DMS114 treated with DMSO at 0.1 percent for 48 hours (cell line): ENCODE results near the gene ARCN1.

Experiments used
- DNase-seq: peaks from one replicate; lab custom pipeline; 2025; ENCODE audit not compliant: unreplicated experiment; lab: John Stamatoyannopoulos, UW

ARCN1 gene

DNA sequence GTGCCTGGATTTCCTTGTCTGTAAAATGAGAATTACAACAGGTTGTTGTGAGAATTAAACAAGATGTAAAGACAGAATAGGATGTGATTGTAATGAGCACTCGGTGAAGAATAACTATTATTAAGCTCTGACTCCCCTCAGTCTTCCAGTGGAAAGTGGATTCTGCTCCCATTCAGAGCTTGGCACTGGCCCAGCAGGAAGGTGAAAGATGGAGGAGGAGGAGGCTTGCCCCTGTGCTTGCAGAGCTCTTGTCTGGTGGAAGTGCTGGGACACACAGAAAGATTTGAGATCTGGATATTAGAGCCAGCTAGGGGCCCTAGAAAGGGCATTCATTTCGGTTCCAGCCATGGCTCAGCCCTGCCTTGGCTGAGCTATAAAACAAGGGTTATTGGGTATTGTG is 63.4 kb downstream of the ARCN1 start:
- no peak for DNase-seq

DNA sequence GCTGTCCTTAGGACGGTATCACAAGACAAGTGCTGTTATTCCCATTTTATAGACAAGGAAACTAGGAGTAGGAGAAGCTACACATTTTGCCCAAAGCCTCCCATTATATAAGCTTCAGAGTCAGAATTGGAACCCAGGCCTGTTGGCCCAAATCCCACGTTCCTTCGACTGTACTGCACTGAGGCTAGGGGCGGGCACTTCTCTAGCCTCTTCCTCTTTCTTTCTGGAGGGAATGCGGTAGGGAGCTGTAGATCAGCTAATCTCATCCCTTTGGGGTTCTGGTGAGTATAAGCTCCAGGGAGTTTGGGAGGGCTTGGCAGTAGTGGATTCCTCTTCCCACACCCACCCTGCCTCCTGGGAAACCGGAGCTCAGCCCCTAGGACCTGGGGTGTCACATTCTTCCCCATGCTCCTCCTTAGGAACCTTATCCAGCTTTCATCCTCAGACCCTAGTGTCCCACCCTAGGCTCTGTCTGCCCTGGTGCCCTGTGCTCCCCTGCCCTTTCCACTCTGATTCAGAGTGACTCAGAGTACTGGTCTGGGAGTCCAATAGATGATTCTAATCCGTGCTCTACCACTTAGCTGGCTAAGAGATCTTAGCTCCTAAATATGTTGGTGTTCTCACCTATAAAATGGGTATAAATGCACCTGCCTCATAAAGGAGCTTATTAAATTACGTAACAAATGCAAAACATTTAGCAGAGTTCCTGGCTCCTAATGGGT is 64.5 kb downstream of the ARCN1 start:
- no peak for DNase-seq

DNA sequence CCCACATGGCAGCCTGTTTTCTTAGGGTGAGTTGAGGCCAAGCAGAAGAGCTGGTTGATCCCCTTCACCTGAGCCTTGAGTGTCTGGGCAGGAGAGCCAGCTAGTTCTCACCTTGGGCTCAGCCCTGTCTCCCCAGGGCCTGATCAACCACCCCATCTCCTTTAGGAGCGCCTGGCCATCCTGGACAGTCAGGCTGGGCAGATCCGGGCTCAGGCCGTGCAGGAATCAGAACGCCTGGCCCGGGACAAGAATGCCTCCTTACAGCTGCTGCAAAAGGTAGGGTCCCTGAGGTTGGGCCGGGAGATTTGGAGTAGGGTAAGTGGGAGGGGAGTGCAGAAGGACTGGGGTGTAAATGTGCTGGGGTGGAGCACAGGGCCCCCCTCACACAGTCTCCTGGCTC is 66.5 kb downstream of the ARCN1 start:
- no peak for DNase-seq

DNA sequence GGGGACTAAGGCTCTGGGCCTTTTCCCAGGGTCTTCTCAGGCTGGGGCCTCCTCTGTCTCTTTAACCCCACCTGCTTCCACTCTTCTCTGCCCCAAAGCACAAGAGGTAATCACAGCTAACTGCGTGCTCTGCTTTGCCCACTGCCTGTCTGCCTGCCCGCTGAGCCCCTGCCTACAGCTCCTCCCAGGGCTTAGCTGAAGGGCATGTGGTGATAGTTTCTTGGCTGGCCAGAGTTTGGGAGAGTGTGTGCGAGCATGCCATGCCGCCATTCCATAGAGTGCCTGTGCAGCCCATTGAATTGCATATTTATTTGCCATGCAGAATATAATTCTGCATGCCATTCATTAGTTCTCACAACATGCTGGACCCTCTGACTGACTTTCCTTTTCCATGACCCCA is 67.7 kb downstream of the ARCN1 start:
- DNase-seq: no peak

DNA sequence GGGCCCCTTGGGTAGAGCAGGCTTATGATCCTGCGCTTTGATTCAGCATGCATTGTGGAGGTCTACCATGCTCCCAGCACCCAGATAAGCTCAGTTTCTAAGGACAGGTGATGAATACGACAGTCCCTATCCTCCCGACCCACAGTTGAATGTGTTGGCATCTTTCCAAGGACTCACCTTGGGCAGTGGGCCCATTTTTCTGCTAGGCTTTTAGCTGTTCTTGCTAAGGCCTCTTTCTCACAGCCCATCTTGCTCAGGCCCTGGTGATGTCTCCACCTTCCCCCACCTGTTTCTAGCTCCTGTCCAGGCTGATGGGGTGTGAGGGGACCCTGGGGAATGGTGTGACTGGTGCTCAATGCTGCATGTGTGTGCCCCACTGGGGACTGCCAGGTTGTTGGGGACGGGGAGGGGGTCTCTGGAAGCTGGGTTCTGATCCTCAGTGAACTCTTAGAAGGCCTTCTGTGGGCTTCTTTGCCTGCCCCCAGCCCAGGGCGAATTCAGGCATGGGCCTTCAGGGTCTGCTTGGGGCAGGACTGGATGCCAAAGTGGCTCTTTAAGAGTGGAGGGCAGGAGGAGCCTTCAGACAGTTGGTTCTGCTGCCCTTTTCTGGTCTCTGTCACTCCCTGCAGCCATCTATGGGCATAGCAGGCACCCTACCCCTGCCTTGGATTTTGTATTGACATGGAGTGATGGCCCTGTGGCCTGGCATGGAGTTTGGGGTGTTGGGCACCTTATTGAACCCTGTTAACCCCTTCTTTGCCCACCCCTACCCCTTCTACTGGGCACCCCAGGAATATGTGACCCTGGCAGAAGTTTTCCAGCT is 68.3 kb downstream of the ARCN1 start:
- no peak for DNase-seq

DNA sequence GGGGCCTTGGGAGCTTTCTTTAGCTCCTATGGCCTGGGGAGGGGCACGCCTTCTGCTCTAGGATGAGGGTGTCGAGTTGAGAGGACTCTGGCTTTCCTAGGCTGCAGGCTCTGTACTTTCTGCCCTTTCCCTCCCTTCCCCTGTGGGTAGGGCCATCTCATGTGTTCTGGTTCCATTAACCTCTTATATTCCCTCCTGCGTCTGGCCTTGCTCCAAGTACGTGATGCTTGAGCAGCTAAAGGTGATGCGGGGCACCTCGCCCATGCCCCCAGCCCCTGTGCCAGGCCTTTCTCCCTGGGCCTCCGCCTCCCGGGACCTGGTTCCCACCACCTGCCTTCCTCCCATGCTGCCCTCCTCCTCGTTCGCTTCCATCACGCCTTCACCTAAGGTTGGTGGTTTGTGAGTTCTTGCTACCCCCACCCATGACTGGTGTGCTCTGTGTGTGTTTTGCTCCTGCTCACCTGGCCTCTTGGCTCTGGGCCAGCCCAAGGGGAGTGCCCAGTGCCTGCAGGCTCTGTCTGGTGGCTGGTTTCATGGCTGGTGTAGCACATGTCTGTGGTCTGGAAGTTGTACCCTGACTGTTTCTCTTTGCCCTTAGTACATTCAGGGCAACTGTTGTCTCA is 69.3 kb downstream of the ARCN1 start:
- no peak for DNase-seq

DNA sequence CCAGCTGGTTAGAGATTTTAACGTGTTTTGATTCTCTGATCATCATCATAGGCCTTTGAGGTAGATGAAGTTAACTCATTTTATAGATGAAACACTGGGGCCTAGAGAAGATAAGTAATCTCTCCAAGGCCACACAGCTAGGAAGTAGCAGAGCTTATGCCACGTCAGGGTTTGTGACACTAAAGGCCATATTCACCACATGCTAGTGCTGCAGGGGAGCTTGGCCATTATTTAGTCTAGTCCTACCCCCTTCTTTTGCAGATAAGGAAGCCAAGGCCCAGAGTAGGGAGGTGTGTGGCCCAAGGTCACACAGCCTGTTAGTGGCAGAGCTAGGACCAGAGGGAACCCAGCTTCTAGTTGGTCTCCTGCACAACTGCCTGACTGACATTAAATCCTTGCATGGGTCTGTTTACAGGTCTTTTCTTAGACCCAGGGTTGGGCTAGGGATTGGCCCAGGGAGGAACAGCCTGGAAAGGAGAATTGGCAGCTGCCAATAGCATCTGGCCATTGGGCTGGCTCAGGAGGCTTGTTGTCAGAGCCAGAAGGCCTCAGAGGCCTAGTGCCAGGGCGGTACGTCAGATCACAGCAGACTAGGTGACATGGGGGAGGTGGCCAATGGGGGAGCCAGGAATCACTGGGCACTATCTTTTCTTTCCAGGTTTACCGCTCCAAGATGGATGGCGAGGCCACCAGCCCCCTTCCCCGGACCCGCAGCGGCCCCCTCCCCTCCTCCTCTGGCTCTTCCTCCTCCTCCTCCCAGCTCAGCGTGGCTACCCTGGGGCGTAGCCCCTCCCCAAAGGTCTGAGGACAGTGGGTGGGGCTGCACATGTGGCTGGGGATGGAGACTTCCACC is 71.2 kb downstream of the ARCN1 start:
- DNase-seq: no peak

DNA sequence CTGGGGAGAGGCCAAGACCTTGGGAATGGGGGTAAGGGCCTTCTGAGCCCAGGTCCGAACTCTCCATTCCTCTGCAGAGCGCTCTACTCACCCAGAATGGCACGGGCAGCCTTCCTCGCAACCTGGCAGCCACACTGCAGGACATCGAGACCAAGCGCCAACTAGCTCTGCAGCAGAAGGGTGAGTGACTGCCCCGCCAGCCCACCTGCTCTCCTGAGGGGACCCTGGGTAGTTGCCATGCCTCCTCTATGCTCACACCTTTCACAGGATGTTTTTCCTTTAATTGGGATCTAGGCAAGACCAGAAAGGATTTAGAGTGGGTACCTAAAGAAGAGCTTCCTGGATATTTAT is 71.8 kb downstream of the ARCN1 start:
- DNase-seq: no peak

DNA sequence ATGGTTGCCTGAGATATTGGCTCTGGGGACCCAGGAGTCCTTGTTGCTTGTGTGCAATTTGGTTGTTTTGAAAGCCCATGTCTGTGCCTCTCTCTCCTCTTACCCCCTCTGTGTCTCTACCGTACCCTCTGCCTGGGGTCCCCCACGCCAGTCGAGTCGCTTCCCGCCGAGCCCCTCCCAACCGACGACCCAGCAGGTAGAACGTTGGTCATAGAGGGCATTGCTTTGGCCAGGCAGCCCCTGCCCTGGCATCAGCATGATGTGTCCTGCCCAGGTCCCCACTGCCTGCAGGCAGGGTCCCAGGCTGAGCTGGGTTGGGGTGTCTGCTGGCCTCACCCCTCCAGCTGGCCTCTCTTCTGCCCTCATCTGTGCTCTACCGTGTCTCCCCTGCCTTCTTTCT is 72.3 kb downstream of the ARCN1 start:
- DNase-seq: no peak

DNA sequence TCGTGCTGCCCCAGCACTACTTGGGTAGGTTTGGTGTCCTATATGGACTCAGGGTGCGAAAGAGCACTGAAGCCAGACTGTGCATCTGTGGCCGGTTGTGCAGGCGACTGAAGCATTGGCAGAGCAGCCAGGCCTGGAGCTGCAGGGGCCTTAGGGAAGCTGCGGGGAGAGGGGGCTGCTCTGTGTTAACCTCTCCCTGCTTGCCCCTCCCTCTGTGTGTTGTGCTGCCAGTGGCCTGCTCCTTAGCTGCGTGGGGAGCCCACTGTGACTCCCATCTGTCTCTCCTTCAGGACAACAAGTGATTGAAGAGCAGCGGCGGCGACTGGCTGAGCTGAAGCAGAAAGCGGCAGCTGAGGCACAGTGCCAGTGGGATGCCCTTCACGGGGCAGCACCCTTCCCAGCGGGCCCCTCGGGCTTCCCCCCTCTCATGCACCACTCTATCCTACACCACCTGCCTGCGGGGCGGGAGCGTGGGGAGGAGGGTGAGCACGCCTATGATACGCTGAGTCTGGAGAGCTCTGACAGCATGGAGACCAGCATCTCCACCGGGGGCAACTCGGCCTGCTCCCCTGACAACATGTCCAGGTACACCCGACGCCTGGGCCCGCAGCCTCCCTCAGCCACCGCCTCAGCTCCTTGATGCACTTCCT is 73.0 kb downstream of the ARCN1 start:
- DNase-seq: no peak

DNA sequence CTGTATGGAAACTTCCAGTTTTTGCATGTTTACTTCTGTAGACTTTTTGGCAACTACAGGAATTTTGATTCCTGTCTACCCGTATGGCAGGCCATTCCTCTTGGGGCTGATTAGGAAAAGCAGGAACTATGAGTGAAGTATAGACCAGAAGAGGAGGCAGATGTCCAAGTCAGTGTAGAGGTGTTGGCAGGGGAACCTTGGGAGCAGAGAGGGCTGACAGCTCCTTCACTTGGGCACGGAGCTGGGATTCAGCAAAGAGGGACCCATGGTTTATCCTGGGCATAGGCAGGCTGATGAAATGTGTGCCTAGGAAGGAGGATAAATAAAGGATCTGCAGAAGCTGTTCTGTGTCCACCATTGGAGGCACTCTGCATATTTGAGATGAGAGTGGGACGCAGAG is 74.2 kb downstream of the ARCN1 start:
- DNase-seq: no peak

DNA sequence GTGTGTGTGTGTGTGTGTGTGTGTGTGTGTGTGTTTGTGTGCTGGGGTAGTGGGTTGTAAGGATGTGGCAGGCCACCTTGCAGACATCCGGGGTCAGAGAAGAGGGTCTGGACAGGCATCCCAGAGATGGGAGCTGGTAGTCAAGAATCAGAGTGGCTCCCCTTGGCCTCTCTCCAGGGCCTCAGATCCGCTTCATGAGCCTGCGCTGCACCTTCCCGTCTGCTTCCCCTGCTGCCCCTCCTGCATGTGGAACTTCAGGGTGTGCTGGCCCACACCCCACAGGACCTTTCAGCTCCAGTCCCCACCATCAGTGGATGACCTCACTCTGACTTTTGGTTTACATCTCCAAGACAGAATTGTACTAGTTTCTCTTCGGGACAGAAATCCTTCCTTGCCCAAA is 76.1 kb downstream of the ARCN1 start:
- no peak for DNase-seq

DNA sequence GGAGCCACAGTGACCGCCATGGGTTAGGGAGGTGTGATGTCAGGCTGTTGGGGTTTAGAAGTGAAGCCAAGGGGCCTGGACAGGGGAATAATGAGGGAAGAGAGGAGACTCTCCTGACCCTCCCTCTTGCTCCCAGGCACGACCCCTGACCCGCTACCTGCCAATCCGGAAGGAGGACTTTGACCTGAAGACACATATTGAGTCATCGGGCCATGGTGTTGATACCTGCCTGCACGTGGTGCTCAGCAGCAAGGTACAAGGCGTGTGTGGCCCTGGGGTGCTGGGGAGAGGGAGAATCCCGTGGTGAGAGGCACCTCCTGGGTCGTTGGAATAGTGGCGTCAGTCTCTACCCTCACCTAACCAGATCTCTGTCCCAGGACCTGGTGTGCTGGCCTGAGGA is 77.7 kb downstream of the ARCN1 start:
- DNase-seq: no peak

DNA sequence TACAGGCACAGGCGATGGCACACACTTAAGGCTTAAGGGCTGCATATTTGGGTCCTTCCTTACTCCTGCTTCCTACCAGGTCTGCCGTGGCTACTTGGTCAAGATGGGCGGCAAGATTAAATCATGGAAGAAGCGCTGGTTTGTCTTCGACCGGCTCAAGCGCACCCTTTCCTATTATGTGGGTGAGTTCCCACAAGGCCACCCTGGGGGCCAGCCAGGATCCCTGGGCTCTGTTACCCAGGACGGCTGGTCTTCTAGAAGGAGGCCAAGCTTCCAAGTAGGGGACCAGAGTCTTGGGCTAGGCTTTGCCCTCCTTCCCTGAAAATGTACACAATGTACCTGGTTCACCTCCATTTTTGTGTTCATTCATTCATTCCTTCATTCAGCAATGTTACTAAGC is 78.2 kb downstream of the ARCN1 start:
- DNase-seq: no peak

DNA sequence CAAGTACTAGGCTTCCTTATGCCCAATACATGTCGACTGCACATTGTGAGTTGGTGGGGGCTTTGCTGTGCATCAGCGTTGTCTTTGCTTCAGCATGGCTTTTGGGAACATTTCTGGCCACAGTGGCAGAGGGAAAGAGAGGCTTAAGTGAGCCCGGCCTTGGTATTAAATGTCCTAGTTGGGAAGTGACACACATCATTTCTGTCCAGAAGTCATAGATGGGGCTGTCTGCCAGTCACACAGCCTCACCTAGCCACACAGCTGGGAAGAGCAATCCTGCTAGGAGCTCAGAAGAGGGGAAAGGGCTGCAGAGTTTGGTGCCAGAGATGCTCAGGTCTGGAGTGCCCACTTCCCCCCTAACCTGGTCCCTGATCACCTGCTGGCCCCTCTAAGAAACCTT is 79.6 kb downstream of the ARCN1 start:
- no peak for DNase-seq
